GM12801 (cell line): ENCODE results near the gene SRSF8.

Source experiments
- TF ChIP-seq, protein P1 (sequence below): IDR thresholded peaks from one replicate; pipeline ENCODE4 v1.5.1; 2011; ENCODE audit warnings: control low read depth; ENCODE audit not compliant: insufficient read length; ENCODE audit errors: extremely low read depth

SRSF8 gene

DNA sequence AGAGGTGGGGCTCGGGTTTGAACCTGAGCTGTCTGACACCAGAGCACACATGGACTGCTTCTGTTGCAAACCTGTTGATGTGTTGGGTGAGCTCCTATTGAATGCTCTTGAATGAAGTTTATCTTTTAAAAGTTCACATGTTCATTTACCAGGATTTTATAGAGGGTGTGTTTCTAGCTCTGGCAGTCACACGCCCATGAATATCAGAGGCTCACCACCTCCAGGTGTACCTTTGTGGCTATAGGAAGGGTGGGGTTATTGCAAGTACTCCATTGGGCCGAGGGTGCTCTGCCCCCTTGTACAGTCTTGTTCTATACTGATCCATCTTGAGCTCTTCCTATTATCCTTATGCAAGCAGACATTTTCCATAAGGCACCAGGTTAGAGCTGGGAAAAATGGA lies 32.1 kb downstream of the SRSF8 start:
- TF ChIP-seq, protein P1, sequence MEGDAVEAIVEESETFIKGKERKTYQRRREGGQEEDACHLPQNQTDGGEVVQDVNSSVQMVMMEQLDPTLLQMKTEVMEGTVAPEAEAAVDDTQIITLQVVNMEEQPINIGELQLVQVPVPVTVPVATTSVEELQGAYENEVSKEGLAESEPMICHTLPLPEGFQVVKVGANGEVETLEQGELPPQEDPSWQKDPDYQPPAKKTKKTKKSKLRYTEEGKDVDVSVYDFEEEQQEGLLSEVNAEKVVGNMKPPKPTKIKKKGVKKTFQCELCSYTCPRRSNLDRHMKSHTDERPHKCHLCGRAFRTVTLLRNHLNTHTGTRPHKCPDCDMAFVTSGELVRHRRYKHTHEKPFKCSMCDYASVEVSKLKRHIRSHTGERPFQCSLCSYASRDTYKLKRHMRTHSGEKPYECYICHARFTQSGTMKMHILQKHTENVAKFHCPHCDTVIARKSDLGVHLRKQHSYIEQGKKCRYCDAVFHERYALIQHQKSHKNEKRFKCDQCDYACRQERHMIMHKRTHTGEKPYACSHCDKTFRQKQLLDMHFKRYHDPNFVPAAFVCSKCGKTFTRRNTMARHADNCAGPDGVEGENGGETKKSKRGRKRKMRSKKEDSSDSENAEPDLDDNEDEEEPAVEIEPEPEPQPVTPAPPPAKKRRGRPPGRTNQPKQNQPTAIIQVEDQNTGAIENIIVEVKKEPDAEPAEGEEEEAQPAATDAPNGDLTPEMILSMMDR, result no peak

DNA sequence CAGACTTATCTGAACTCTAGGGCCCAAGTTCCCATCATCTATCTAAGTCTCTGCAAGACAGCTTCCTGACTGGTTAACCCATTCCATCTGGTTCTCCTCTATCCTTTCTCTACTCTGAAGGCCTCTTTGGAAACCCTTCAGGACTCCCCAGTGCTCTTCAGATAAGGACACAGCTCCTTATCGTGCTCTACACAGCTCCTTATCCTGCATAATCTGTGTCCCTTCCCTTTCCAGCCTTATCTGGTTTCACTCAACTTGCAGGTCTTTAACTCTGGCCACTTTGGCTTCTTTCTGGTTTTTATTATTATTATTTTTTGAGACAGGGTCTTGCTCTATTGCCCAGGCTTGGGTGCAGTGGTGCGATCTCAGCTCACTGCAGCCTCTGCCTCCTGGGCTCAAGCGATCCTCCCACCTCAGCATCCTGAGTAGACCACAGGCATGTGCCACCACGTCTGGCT lies 33.5 kb downstream of the SRSF8 start:
- TF ChIP-seq, protein P1, result no peak

DNA sequence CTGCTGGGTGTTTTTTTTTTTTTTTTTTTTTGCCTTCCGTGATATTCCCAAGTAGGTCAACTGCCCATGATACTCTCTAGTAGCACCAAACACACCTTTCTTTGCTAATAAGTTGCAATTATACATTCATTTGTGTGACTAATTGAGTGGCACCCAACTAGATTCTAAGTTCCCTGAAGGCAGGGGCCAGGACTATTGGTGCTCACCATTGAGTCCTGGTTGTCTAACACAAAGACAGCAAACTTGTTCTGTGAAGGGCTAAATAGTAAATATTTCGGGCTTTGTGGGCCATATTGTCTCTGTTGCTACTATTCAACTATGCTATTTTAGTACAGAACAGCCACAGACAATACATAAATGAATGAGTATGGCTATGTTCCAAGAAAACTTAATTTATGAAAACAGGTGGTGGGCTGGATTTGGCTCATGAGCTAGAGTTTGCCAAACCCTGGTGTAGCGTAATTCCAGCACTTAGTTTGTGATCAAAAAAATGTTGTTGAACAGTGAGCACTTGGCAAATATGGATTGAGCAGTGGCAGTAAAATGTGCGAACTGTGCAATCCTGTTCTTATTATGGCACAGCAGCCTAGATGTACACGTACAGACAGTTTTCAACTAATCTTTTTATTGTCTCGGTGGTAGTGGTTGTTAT lies 34.3 kb downstream of the SRSF8 start:
- TF ChIP-seq, protein P1, result no peak

DNA sequence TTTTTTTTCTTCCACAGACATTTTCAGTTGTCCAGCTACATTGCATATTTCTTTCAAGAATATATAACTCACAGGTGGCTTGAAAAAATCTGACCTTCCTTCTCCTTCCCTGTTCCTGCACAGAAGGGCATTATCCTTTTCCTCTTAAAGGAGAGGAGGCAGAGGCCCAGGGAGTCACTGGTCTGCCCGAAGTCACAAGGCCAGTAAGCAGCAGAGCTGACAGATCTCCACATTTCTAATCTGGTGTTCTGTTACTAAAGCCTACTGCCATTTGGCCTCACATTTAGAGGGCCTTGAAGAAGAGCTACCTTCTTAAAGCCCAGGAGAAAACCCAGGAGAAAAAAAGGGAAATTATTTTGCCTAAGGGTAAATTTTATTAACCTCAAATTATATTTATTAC lies 35.2 kb downstream of the SRSF8 start:
- TF ChIP-seq, protein P1, result no peak

DNA sequence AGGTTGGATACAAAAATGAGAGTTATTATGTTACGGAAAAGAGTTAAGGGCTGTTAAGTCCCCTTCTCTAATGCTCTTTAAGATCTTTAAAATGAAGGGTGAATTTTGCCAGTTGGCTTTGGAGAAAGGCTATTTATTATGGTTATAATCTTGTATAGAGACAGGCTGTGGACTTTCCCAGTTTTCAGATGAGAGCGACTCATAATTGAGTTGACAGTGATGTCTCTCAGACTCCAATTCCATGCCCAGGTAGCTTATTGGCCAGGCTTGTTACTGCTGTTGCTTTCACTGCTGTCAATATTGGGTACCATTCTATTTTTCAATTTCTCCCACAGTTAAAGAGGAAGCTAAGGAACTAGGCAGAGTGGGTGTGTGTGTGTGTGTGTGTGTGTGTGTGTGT lies 36.0 kb downstream of the SRSF8 start:
- TF ChIP-seq, protein P1, result no peak

DNA sequence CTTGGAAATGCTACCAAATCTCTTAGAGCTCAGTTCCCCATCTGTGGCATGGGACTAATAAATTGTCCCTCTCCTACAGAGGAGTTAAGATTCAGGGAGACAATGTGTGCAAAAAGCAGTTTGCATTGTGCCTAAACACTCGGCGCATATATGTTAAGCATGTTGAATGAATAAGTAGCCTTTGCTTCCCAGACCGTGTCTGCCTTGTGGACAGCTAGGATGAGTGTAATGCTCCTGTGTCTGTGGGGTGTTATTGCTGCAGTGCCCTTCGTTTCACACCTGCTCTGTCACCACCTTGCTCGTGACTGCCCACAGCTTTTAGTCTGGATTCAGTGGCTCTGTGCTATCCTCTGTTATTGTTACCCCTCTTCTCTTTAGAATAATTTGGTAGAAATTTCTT lies 37.0 kb downstream of the SRSF8 start:
- TF ChIP-seq, protein P1, result no peak

DNA sequence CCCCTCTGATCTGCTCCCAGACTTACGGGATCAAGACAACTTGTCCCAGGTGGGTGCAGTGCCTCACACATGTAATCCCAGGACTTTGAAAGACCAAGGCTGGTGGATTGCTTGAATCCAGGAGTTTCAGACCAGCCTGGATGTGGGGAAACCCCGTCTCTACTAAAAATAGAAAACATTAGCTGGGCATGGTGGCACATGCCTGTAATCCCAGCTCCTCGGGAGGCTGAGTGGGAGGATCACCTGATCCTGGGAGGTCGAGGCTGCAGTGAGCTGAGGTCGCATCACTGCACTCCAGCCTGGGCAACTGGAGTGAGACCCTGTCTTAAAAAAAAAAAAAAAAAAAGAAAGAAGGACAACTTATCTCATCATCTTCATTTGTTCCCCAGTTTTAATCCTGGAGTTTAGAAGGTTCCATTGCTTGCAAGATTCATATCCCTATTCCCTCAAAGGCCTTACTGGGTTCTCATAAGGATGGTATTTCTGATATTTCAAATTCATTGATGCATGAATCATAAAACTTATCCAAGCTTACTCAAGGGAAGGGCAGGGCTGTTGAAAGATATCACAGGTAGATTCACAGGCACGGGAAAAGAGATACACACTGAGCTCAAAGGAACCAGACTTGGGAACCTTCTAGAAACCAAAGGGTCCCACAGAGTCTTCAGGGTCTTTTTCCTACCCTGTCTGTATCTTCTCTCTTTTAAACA lies 37.6 kb downstream of the SRSF8 start:
- TF ChIP-seq, protein P1, result no peak
